Neuronal stem cell (in vitro differentiated cells): ENCODE data around the gene IER5L.

Experiments used
- DNase-seq: peaks from one replicate; pipeline ENCODE4 v3.0.0-alpha.2; 2013; ENCODE audit warnings: low spot score
- H2AFZ ChIP-seq: one replicate; pipeline ENCODE4 v1.6.1; 2013; ENCODE audit warnings: mild to moderate bottlenecking, low read length, inconsistent platforms
- H2AK5ac ChIP-seq: 2 replicates; pipeline ENCODE4 v1.6.1; 2013; ENCODE audit warnings: low read depth, mild to moderate bottlenecking, inconsistent platforms, low read length, moderate library complexity, mixed read lengths
- H2BK120ac ChIP-seq: 2 replicates; pipeline ENCODE4 v1.6.1; 2013; ENCODE audit warnings: low read depth, mild to moderate bottlenecking, inconsistent platforms, low read length, moderate library complexity, mixed read lengths
- H2BK12ac ChIP-seq: one replicate; pipeline ENCODE4 v1.6.1; 2013; ENCODE audit warnings: low read length, inconsistent platforms
- H2BK15ac ChIP-seq: 2 replicates; pipeline ENCODE4 v1.6.1; 2013; ENCODE audit warnings: mild to moderate bottlenecking, low read length, inconsistent platforms, mixed read lengths
- H2BK5ac ChIP-seq: one replicate; pipeline ENCODE4 v1.6.1; 2013; ENCODE audit warnings: inconsistent platforms, mild to moderate bottlenecking, low read length, moderate library complexity
- H3K14ac ChIP-seq: one replicate; pipeline ENCODE4 v1.6.1; 2013; ENCODE audit warnings: low read length, inconsistent platforms
- H3K18ac ChIP-seq: 2 replicates; pipeline ENCODE4 v1.6.1; 2013; ENCODE audit warnings: low read length, inconsistent platforms
- H3K23ac ChIP-seq: 2 replicates; pipeline ENCODE4 v1.6.1; 2013; ENCODE audit warnings: low read depth, mild to moderate bottlenecking, mixed read lengths, low read length, inconsistent platforms; ENCODE audit not compliant: poor library complexity
- H3K27ac ChIP-seq: replicated peaks from 3 replicates; pipeline ENCODE4 v1.5.1; 2013; ENCODE audit warnings: low read length, inconsistent platforms
- H3K27me3 ChIP-seq, 3 experiments: 2 replicates each; pipeline ENCODE4 v1.6.1; 2013; ENCODE audit warnings: low read length in 3 of 3, mild to moderate bottlenecking in 2 of 3, inconsistent platforms in 1 of 3, low read depth in 1 of 3, mixed read lengths in 1 of 3, moderate library complexity in 1 of 3; ENCODE audit not compliant: control insufficient read depth in 3 of 3, insufficient read depth in 3 of 3
- H3K36me3 ChIP-seq, 2 donors: replicated peaks in 1 of 2; 2 replicates each; pipeline ENCODE4 v1.6.1; 2013; ENCODE audit warnings: low read length in 2 of 2; ENCODE audit not compliant: control insufficient read depth in 2 of 2, insufficient read depth in 2 of 2
- H3K4ac ChIP-seq: 2 replicates; pipeline ENCODE4 v1.6.1; 2013; ENCODE audit warnings: inconsistent platforms, mild to moderate bottlenecking, low read length, moderate library complexity
- H3K4me1 ChIP-seq, 2 donors: 1 replicate in 1 of 2; 2 replicates in 1 of 2; pipeline ENCODE4 v1.6.1; 2013; ENCODE audit warnings: low read length in 2 of 2, low read depth in 1 of 2; ENCODE audit not compliant: control insufficient read depth in 2 of 2, insufficient read depth in 1 of 2
- H3K4me2 ChIP-seq: one replicate; pipeline ENCODE4 v1.6.1; 2013; ENCODE audit warnings: mild to moderate bottlenecking, low read length, inconsistent platforms; ENCODE audit not compliant: insufficient read depth, poor library complexity, severe bottlenecking
- H3K4me3 ChIP-seq, 2 donors: 2 replicates each; pipeline ENCODE4 v1.5.1; 2013; ENCODE audit warnings: low read length in 2 of 2, mild to moderate bottlenecking in 2 of 2, inconsistent platforms in 1 of 2, moderate library complexity in 1 of 2
- H3K79me1 ChIP-seq: one replicate; pipeline ENCODE4 v1.6.1; 2013; ENCODE audit warnings: low read depth, mild to moderate bottlenecking, inconsistent platforms, low read length, moderate library complexity
- H3K9ac ChIP-seq: one replicate; pipeline ENCODE4 v1.6.1; 2013; ENCODE audit warnings: mild to moderate bottlenecking, low read depth, low read length, inconsistent platforms; ENCODE audit not compliant: poor library complexity
- H3K9me3 ChIP-seq, 2 donors: replicated peaks in 1 of 2; 2 replicates each; pipeline versions ENCODE3 to v1.6.1; 2013; ENCODE audit warnings: low read length in 2 of 2, mild to moderate bottlenecking in 2 of 2, inconsistent platforms in 1 of 2, low read depth in 1 of 2, mixed read lengths in 1 of 2, moderate library complexity in 1 of 2; ENCODE audit not compliant: control insufficient read depth in 2 of 2, insufficient read depth in 1 of 2
- H4K8ac ChIP-seq: one replicate; pipeline ENCODE4 v1.6.1; 2013; ENCODE audit warnings: low read depth, mild to moderate bottlenecking, inconsistent platforms, low read length, moderate library complexity
- H4K91ac ChIP-seq: one replicate; pipeline ENCODE4 v1.6.1; 2013; ENCODE audit warnings: low read length, low read depth, mild to moderate bottlenecking, inconsistent platforms; ENCODE audit not compliant: poor library complexity
- WGBS, 2 donors: extraction: QIAGEN DNeasy Blood & Tissue Kit; methylation state at CpG; one replicate each; pipeline ENCODE4 v1.1.7; 2013; ENCODE audit warnings: missing lambda C conversion rate in 2 of 2, mixed read lengths in 1 of 2; ENCODE audit not compliant: insufficient read length in 2 of 2, insufficient replicate concordance in 1 of 2; ENCODE audit errors: extremely low coverage in 2 of 2; 5-methylcytosine and 5-hydroxymethylcytosine counted together

Gene IER5L

GRCh38 chr9:129201289-129201688, 23.2 kb upstream of the IER5L start:
- Histone ChIP-seq H4K91ac (no peak overlapping the region), H3K4me1 (peaks cover 3 to 9% of the 10 kb centered on the region in 2 donors), H3K9ac (no peak overlapping the region), H3K27me3 (peaks cover 0 to 9% (median 4%) of the 10 kb centered on the region in 3 experiments), H3K18ac (peak overlapping the region; percentile 81), H3K4me2 (no peak overlapping the region), H3K9me3 (peaks cover 3 to 4% of the 10 kb centered on the region in 2 donors), H3K27ac (no peak overlapping the region), H3K36me3 (no peaks in the 10 kb centered on the region), H2BK5ac (peak overlapping the region; percentile 2), H2BK15ac (no peak overlapping the region), H3K23ac (no peak overlapping the region), H3K4me3 (no peak overlapping the region), H4K8ac (no peak overlapping the region), H2BK12ac (no peak overlapping the region), H3K14ac (no peak overlapping the region), H2AK5ac (no peak overlapping the region), H2AFZ (no peak overlapping the region), H3K4ac (no peak overlapping the region), H2BK120ac (no peak overlapping the region), H3K79me1 (no peaks in the 10 kb centered on the region)
- DNase-seq = no peak
- WGBS, 2 donors = no CpG with 5 or more reads among the region's 9 CpGs

- Histone ChIP-seq H3K23ac (no peak overlapping the region), H3K4ac (no peak overlapping the region), H3K9me3 (peaks cover 6 to 11% of the 10 kb centered on the region in 2 donors), H3K4me2 (no peak overlapping the region), H2AFZ (no peak overlapping the region), H3K79me1 (no peaks in the 10 kb centered on the region), H3K4me3 (no peak overlapping the region), H3K27ac (no peak overlapping the region), H3K14ac (no peak overlapping the region), H2BK120ac (no peak overlapping the region), H4K91ac (no peak overlapping the region), H2AK5ac (peak overlapping the region; percentile 57), H2BK5ac (no peak overlapping the region), H3K36me3 (no peaks in the 10 kb centered on the region), H2BK15ac (no peak overlapping the region), H2BK12ac (no peak overlapping the region), H4K8ac (no peak overlapping the region), H3K27me3 (peaks cover 0 to 12% (median 9%) of the 10 kb centered on the region in 3 experiments), H3K9ac (no peak overlapping the region), H3K18ac (no peak overlapping the region), H3K4me1 (peaks cover 3 to 9% of the 10 kb centered on the region in 2 donors)
- DNase-seq = no peak
- WGBS, 2 donors = no CpG with 5 or more reads among the region's 6 CpGs
Measured at GRCh38 chr9:129200255-129200654, 22.2 kb upstream of the IER5L start.

GRCh38 chr9:129199044-129199435, 21.0 kb upstream of the IER5L start:
- peaks cover 0 to 16% (median 9%) of the 10 kb centered on the region in 3 experiments for H3K27me3 ChIP-seq
- H3K79me1 ChIP-seq = no peaks in the 10 kb centered on the region
- H3K18ac ChIP-seq = peak overlapping the region; percentile 5
- no peaks in the 10 kb centered on the region for H3K36me3 ChIP-seq
- H4K8ac ChIP-seq = peak overlapping the region; percentile 68
- no peak overlapping the region for H4K91ac ChIP-seq
- peaks cover 3 to 11% of the 10 kb centered on the region in 2 donors for H3K4me1 ChIP-seq
- H3K4ac ChIP-seq = no peak overlapping the region
- H3K14ac ChIP-seq = no peak overlapping the region
- H2BK120ac ChIP-seq = no peak overlapping the region
- H2AFZ ChIP-seq = peak overlapping the region; percentile 59
- no peak overlapping the region for H3K23ac ChIP-seq
- H2BK5ac ChIP-seq = no peak overlapping the region
- no peak overlapping the region for H3K4me3 ChIP-seq
- no peak overlapping the region for H3K4me2 ChIP-seq
- no peak overlapping the region for H3K27ac ChIP-seq
- DNase-seq = no peak
- H3K9me3 ChIP-seq = peaks cover 6 to 11% of the 10 kb centered on the region in 2 donors
- H2BK15ac ChIP-seq = no peak overlapping the region
- H3K9ac ChIP-seq = no peak overlapping the region
- WGBS, 2 donors = no CpG with 5 or more reads among the region's 7 CpGs
- H2BK12ac ChIP-seq = no peak overlapping the region
- H2AK5ac ChIP-seq = no peak overlapping the region

GRCh38 chr9:129198319-129199043, 20.4 kb upstream of the IER5L start:
- Histone ChIP-seq H3K27ac (no peak overlapping the region), H3K27me3 (peaks cover 0 to 16% (median 9%) of the 10 kb centered on the region in 3 experiments), H3K4me3 (no peak overlapping the region), H3K9me3 (peaks cover 6 to 11% of the 10 kb centered on the region in 2 donors), H3K9ac (no peak overlapping the region), H3K36me3 (no peaks in the 10 kb centered on the region), H2BK12ac (no peak overlapping the region), H4K91ac (no peak overlapping the region), H3K4me1 (peaks cover 3 to 14% of the 10 kb centered on the region in 2 donors), H4K8ac (no peak overlapping the region), H3K23ac (no peak overlapping the region), H2AFZ (peak overlapping the region; percentile 59), H3K14ac (no peak overlapping the region), H3K79me1 (no peaks in the 10 kb centered on the region), H3K4me2 (no peak overlapping the region), H3K18ac (peak overlapping the region; percentile 76), H2BK5ac (no peak overlapping the region), H2AK5ac (peak overlapping the region; percentile 78), H3K4ac (no peak overlapping the region), H2BK120ac (no peak overlapping the region), H2BK15ac (peak overlapping the region; percentile 6)
- WGBS, 2 donors = no CpG with 5 or more reads among the region's 30 CpGs
- no peak for DNase-seq
